GM19397 (cell line): ENCODE data around the gene CCP110.

Experiments used
- ATAC-seq: cut with Tn5 transposase; IDR thresholded peaks from one replicate; pipeline ENCODE4 v1.9.1; 2021; ENCODE audit warnings: mild to moderate bottlenecking, moderate library complexity; ENCODE audit not compliant: unreplicated experiment

Gene CCP110

GRCh38 chr16:19523559-19524355 is at the start of gene CCP110:
Gene CCP110, plus strand, starts transcription at chr16:19523942. Its CDS starts 3,940 bp downstream, at chr16:19527882.
- ATAC-seq: peak; percentile 70

DNA sequence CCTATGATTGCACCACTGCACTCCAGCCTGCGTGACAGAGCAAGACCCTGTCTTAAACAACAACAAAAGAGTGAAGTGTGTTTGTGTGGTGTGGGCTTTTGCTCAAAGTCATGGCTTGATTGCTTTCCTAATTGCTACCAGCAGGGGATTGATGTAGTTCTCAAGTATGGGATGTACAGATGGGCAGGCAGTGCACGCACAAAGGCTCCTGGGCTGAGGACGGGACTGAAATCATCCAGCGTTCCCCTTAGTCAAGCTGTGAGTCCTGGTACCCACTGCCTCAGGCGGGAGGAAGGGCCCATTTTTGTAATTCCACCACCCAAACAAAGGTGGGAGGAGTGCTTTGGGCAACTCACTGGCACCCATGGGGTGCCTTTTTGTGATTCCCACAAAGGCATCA is 49.1 kb upstream of the CCP110 start:
- no peak for ATAC-seq

DNA sequence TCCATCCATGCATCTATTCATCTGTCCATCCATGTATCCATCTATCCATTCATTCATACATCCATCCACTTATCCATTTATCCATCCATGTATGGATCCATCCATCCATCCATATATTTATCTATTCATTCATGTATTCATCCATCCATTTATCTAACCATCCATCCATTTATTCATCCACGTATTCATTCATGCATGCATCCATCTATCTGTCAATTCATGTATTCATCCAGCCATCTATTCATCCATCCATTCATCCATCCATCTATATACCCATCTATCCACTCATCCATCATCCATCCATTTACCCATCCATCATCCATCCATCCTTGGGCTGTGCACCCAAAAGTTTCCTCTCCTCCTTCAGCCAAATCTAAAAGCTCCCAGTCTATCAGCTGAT is 45.2 kb upstream of the CCP110 start:
- no peak for ATAC-seq

GRCh38 chr16:19479302-19479721 is 44.4 kb upstream of the CCP110 start:
- ATAC-seq: no peak

GRCh38 chr16:19481296-19481695 is 42.4 kb upstream of the CCP110 start:
- ATAC-seq: no peak

DNA sequence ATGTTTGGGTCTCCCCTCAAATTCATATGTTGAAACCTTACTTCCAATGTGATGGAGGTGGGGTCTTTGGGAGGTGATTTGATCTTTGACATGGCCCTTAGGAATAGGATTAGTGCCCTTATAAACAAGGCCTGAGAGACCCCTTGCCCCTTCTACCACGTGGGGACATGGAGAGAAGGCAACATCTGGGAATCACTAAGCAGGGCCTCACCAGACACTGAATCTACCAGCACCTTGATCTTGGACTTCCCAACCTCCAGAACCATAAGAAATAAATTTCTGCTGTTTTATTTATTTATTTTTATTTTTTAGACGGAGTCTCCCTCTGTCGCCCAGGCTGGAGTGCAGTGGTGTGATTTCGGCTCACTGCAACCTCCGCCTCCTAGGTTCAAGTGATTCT is 42.0 kb upstream of the CCP110 start:
- ATAC-seq: no peak

GRCh38 chr16:19482291-19482690 is 41.5 kb upstream of the CCP110 start:
- ATAC-seq: no peak

DNA sequence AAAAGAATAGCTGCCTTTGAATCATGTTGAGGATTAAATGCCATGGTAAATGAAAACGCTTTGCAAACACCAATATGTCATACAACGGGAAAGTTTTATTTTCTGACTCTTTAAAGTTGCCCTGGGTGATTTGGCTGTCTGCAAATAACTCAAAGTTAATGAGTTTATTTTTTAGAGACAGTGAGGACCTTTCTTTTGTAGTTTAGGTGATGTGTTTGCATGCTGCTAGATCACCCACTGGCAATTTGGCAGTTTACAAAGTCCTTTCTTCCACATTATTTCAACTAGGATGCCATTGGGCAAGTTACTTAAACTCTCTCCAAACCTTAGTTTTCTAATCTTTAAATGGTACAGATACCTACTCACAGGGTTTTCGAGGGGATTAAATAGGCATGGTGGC is 39.6 kb upstream of the CCP110 start:
- no peak for ATAC-seq

GRCh38 chr16:19485611-19486010 is 38.1 kb upstream of the CCP110 start:
- ATAC-seq: no peak

- ATAC-seq: no peak
Observed at GRCh38 chr16:19486051-19486450, 37.7 kb upstream of the CCP110 start.

- no peak for ATAC-seq
Observed at GRCh38 chr16:19486750-19487325, 36.9 kb upstream of the CCP110 start.

DNA sequence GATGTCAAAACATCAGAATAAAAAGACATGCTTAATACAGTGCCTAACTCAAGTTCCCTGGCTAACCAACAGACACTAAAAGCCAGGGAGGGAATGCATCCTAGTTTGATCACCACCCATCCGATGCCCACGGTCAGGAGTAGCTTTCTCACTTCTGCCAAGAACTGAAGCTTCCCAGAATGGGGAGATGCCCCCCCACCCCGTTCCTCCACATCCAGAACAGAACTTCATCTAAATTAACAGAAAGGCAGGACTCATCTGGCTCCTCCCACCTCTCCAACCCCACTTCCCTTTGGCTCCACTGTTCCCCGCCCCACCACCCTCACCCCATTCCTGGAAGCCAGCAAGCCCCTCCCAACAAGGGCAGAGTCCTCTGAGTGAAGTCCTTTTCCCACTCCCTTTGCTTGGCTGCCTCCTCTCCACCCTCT is 35.5 kb upstream of the CCP110 start:
- ATAC-seq: no peak

DNA sequence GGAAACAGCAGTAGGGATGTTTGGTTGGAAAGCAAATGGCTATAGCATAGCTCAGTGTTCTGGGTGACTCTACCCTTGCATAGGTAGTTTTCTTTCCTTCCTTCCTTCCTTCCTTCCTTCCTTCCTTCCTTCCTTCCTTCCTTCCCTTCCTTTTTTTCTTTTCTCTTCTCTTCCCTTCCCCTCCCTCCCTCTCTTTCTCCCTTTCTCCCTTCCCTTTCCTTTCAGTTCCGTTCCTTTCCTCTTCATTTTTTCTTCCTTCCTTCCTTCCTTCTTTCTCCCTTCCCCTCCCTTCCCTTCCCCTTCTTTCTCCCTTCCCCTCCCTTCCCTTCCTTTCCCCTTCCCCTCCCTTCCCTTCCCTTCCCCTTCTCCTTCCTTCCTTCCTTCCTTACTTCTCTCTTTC is 33.1 kb upstream of the CCP110 start:
- ATAC-seq: no peak

DNA sequence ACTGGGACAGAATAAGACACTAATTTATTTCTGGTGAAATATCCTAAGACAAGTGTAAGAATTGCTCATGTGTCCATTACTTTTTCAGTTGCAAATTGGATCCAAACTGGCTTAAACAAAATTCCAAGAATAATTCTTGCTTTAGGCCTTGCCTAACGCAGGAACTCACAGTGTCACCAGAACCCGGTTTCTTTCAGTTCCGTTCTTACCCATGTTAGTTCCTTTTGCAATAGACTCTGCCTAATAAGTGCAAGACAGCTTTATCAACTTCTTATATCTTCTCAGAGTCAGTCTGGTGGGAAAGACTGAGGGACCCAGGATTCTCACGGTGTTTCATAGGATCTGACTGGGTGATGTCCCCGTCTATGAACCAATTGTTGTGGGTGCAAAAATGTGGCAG is 26.6 kb upstream of the CCP110 start:
- no peak for ATAC-seq

DNA sequence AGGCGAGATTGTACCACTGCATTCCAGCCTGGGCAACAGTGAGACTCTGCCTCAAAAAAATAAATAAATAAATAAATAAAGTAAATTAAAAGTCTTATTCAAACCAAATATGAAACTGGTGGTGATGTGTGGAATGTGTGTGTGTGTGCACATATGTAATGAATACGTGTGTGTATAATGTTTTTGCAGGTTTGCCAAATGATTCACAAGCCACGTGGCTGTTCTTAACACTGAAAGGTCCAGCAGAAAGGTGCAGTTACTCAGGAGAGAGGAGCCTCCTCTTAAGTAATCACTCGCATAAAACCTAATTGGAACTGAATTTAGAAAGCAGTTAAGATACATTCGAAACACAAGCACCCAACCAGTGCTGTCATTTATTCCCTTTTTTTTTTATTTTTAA is 24.7 kb upstream of the CCP110 start:
- no peak for ATAC-seq

DNA sequence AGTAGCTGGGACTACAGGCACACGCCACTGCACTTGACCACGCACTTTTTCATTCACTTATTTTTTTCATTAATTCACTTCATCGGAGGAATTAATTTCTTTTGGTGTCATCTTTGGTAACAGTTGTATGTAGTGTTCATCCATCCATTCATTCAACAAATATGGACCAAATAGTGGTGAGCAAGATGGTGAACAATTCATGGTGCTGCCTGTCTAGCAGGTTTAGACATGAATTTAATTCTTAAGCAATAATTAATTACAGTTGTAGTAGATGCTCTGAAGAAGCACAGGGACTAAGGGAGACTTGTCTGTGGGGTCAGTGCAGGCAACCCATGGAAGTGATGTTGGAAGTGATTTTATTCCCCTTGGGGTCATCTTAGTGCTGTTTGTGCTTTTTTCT is 24.3 kb upstream of the CCP110 start:
- no peak for ATAC-seq

GRCh38 chr16:19502395-19503131 is 21.2 kb upstream of the CCP110 start:
- ATAC-seq: no peak

- ATAC-seq: no peak
Observed at GRCh38 chr16:19503461-19504075, 20.2 kb upstream of the CCP110 start.

DNA sequence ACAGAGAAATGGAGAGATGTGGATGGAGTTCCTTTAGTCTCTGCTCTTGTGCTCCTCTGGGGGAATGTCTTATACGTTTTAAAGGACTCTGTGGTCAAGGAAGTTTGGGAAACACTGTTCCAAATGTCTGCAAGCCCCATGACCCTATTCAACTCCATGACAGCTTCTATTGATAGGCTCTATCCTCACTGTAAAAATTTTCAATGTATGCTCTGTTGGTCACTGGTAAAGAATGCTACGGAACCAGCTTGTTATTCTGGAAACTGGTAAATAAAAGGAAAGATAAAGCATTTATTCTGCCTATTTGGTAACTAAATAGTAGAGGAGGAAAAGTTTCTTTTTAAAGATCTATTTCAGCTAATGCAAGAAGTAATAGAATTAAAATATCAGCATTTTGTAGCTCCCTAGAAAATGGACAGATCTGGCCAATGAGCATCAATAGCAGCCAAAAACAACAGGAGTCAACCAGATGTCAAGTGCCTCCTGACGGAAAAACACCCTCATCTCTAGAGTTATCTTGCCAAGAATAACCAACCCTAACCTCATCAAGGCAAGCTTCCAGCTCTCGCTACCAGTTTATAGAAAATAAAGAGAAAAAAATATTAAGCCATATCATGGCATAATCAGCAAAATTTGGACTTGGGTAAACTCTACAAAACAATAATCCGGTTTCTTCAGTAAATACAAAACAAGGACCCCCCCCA is 18.0 kb upstream of the CCP110 start:
- ATAC-seq: no peak

GRCh38 chr16:19506965-19507364 is 16.8 kb upstream of the CCP110 start:
- ATAC-seq: no peak

DNA sequence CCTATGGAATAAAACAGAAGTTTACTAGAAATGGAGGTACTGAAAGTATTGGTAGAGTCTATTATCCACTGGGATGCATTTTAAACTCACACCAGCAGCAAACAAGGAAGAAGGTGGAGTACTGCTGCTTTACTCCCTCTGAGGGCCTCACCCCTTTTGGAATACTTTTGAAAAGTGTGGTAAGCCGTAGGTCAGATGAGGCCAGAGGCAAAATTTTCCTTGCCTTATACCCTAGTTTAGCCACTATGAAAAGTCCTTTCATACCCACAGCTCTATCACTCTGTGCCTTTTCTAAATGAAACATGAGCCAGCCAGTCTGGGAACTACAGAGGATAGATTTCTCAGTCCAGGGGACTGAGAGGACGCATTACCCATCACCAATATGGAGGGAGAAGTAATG is 15.9 kb upstream of the CCP110 start:
- no peak for ATAC-seq
